Esophagus (tissue), 2 donors: ENCODE measurements around the gene FSCN2. TPM values are rescaled to one million over a fixed set of nuclear protein-coding genes. Genes with fewer than 3 reads are reported as not detected.
A peak's percentile ranks its signal among the peaks of the same experiment; 100 is the strongest.

Experiments
- H3K27ac ChIP-seq, 2 donors: one replicate each; pipeline ENCODE4 v1.5.1; 2013; ENCODE audit warnings: low read depth in 2 of 2, mild to moderate bottlenecking in 2 of 2, inconsistent platforms in 1 of 2, low read length in 1 of 2, moderate library complexity in 1 of 2
- H3K27me3 ChIP-seq, 2 donors: one replicate each; pipeline ENCODE4 v1.6.1; 2013; ENCODE audit warnings: low read length in 2 of 2, control low read depth in 1 of 2, mild to moderate bottlenecking in 1 of 2; ENCODE audit not compliant: insufficient read depth in 2 of 2, control insufficient read depth in 1 of 2
- H3K36me3 ChIP-seq, 2 donors: one replicate each; pipeline ENCODE4 v1.6.1; 2013; ENCODE audit warnings: low read length in 1 of 2; ENCODE audit not compliant: control insufficient read depth in 2 of 2, insufficient read depth in 2 of 2
- H3K4me1 ChIP-seq, 2 donors: one replicate each; pipeline ENCODE4 v1.6.1; 2013; ENCODE audit warnings: low read length in 1 of 2; ENCODE audit not compliant: control insufficient read depth in 2 of 2, insufficient read depth in 2 of 2
- H3K4me3 ChIP-seq, 2 donors: one replicate each; pipeline ENCODE4 v1.5.1; 2013; ENCODE audit warnings: low read length in 2 of 2, mild to moderate bottlenecking in 2 of 2, low read depth in 1 of 2, moderate library complexity in 1 of 2
- H3K9me3 ChIP-seq, 2 donors: one replicate each; pipeline ENCODE4 v1.6.1; 2013; ENCODE audit warnings: mild to moderate bottlenecking in 2 of 2, low read depth in 1 of 2, low read length in 1 of 2, moderate library complexity in 1 of 2; ENCODE audit not compliant: control insufficient read depth in 2 of 2, insufficient read depth in 1 of 2
- WGBS, 2 donors: extraction: QIAGEN DNeasy Blood & Tissue Kit; methylation state at CpG; one replicate each; pipeline ENCODE4 v1.1.7; 2013; 5-methylcytosine and 5-hydroxymethylcytosine counted together
- polyA plus RNA-seq, 2 donors: library from polyadenylated mRNA; stranded (reverse); fragments of 200-250 nt; gene quantifications; one replicate each; pipeline ENCODE4 v1.2.3, GENCODE V29; 2013
- donor health status: healthy with polysubstance abuse.
- donor health status: Bipolar disorder and iron deficiency.

FSCN2 gene
- polyA plus RNA-seq, 2 donors: 0.54 to 2.0 TPM

- H3K36me3 ChIP-seq: no peaks in the 10 kb centered on the region
- no peaks in the 10 kb centered on the region for H3K27me3 ChIP-seq
- H3K4me3 ChIP-seq: peak overlapping the region; percentile 5 to 38
- 12 to 13% methylated on average over 20 to 32 of the region's 32 CpGs for WGBS, 2 donors
- no peak overlapping the region for H3K27ac ChIP-seq
- peaks cover 14 to 17% of the 10 kb centered on the region in 2 donors for H3K4me1 ChIP-seq
- no peaks in the 10 kb centered on the region for H3K9me3 ChIP-seq
Observed at GRCh38 chr17:81483862-81484194, 44.3 kb upstream of the FSCN2 start.

DNA sequence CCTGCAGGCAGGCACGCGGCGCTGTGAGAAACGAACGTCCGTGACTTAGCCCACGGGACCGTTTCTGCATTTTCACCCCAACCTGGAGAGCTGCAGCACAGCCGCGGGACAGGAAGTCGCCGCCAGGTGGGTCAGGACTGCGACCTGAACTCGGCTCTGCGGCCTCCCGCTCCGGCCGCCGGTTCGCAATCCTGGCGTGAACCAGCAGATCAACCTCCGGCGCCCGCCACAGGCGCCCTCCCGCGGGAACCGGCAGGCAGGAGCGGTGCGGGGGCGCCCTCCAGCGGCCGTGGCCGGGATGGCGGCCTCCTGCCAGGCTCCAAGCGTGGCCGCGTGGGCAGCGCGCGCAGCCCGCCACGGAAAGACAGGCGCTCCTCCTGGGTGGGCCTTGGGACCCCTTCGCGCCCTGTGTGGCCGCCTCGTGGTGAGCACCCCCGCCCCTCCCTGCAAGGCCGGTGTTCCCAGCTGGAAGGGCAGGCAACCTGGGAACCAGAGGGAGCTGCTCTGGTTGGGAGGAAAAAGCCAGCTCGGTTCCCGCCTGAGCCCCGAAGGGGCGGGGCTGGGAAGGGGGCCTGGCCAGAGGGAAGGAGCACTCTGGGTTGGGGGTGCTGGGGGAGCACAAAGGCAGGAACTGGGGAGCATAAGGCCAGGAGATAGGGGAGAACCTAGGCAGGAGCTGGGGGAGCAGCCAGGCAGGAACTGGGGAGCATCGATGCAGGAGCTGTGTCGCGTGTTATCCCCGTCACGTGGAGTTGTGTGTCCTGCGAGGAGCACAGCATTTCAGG, 43.8 kb upstream of the FSCN2 start:
- Histone ChIP-seq H3K9me3 (no peaks in the 10 kb centered on the region), H3K27ac (no peak overlapping the region), H3K4me3 (peak overlapping the region; percentile 5 to 38), H3K36me3 (no peaks in the 10 kb centered on the region), H3K27me3 (no peaks in the 10 kb centered on the region), H3K4me1 (peaks cover 14 to 17% of the 10 kb centered on the region in 2 donors)
- WGBS, 2 donors: 5 to 6% methylated on average over 53 to 60 of the region's 60 CpGs

DNA sequence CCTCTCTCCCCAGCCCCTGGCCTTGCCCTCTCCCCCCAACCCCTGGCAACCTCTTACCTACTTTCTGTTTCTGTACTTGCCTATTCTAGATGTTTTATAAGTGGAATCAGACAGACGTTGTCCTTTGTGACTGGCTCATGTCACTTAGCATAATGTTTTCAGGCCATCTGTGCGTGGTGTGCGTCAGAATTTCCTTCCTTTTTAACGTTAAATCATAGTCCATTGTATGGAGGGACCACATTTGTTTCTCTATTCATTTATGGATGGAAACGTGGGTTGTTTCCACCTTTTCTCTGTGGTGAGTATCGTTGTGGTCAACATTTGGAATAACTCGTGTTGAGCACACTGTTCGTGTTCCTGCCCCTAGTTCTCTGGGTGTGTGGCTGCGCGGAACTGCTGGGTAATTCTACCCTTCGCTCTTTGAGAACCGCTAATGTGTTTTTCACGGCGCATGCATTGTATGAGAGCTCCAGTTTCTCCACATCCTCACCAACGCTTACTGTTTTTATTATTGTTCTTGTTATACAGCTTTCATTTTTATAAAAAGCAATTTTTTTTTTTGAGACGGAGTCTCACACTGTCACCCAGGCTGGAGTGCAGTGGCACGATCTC, 41.9 kb upstream of the FSCN2 start:
- Histone ChIP-seq H3K27me3 (no peaks in the 10 kb centered on the region), H3K4me1 (peaks cover 11 to 13% of the 10 kb centered on the region in 2 donors), H3K4me3 (no peak overlapping the region), H3K27ac (no peak overlapping the region), H3K9me3 (no peaks in the 10 kb centered on the region), H3K36me3 (no peaks in the 10 kb centered on the region)
- WGBS, 2 donors: 74 to 77% methylated on average over 17 of the region's 17 CpGs

DNA sequence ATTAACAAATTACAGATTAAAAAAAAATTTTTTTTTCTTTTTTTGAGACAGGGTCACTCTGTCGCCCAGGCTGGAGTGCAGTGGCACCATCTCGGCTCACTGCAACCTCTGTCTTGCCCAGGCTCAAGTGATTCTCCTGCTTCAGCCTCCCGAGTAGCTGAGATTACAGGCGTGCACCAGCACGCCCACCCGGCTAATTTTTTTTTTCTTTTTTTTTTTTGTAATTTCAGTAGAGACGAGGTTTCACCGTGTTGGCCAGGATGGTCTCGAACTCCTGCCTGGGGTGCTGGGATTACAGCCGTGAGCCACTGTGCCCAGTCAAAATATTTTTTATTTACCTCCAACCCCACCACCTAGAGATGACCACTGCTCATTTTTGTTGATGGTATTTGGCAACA, 41.1 kb upstream of the FSCN2 start:
- Histone ChIP-seq H3K27me3 (no peaks in the 10 kb centered on the region), H3K4me3 (peak overlapping the region in 1 of 2 donors; percentile 49), H3K27ac (no peak overlapping the region), H3K9me3 (no peaks in the 10 kb centered on the region), H3K36me3 (no peaks in the 10 kb centered on the region), H3K4me1 (peaks cover 11 to 12% of the 10 kb centered on the region in 2 donors)
- WGBS, 2 donors: 59 to 64% methylated on average over 10 of the region's 10 CpGs

- Histone ChIP-seq H3K9me3 (no peaks in the 10 kb centered on the region), H3K4me1 (peaks cover 11 to 12% of the 10 kb centered on the region in 2 donors), H3K4me3 (peak overlapping the region; percentile 49 to 56), H3K27me3 (no peaks in the 10 kb centered on the region), H3K36me3 (no peaks in the 10 kb centered on the region), H3K27ac (peak overlapping the region; percentile 60 to 68)
- 8 to 12% methylated on average over 57 to 87 of the region's 87 CpGs for WGBS, 2 donors
Observed at GRCh38 chr17:81487487-81488275, 40.5 kb upstream of the FSCN2 start.

DNA sequence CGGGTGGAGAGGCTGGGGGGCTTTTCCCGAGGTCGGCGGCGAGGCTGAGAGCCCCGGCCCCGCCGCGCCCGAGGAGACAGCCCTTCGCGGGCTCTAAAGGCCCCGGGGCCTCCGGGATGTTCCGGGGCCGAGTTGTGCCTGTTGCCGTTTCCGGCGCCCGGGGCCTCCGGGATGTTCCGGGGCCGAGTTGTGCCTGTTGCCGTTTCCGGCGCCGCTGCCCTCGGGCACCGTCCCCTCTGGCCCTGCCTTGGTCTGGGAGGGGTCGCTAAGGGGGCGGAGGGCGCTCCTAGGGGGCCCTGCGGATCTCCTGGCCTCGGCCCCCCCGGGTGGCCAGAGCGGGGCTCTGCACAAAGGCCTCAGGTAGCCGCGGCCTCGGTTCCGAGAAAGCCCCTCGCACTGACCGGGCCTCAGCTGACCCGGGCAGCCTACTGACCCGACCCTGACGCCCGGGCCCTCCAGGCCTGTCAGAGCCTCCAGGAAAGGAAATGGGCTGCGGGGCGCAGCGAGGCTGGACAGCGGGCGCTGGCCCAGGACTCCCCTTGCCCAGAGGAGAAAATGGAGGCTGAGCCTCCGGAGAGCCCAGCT, 39.8 kb upstream of the FSCN2 start:
- WGBS, 2 donors: 18 to 19% methylated on average over 35 to 52 of the region's 52 CpGs

DNA sequence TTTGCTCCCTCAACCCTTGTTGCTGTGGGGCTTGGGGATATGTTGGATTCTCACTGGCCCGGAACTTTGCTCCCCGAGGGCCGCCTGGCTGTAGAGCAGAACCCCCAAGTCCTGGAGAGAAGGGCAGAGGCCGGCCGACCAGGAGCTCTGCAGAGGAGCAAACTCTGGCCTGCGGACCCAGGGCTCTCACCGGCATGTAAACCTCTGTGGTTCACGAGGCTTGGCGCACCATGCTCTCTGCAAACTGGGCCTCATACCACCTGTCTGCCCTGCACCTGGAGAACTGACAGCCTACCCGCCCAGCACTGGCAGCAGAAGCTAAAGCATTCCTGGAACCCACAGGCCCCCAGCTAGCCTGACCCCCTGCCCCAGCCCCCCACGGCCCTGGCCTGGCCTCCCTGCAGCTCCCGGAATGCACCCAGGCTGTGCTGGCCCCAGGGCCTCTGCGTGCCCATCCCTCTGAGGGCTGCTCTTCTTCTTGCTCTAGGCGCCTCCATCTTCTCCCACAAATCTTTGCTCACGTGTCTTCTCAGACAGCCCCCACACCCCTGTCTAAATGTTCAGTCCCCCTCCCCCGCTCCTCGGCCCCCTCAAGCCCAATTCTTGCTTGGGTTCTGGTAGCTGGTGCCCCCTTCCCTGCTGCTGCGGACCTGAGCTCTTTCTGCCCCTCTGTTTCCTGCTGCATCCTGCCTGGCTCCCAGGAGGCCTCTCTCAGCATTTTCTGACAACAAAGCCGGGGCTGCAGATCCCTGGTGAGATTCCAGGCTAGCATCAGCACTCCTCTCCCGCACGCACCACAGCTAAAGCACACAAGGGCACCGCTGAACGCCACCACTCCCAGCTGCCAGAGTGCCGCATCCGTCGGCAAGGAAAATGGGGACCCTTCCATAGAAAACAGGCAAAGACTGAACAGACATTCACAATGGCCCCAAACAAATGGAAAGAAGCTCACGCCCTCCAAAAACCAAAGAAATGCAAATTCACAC, 38.9 kb upstream of the FSCN2 start:
- Histone ChIP-seq H3K27ac (no peak overlapping the region), H3K4me3 (no peak overlapping the region), H3K27me3 (no peaks in the 10 kb centered on the region), H3K36me3 (no peaks in the 10 kb centered on the region), H3K4me1 (peaks cover 3 to 7% of the 10 kb centered on the region in 2 donors), H3K9me3 (no peaks in the 10 kb centered on the region)
- WGBS, 2 donors: 78 to 80% methylated on average over 27 of the region's 27 CpGs

More for the DNA sequence above, 39.8 kb upstream of the FSCN2 start:
- Histone ChIP-seq H3K9me3 (no peaks in the 10 kb centered on the region), H3K27ac (peak overlapping the region; percentile 60 to 68), H3K36me3 (no peaks in the 10 kb centered on the region), H3K4me3 (peak overlapping the region; percentile 49 to 56), H3K4me1 (peaks cover 11% of the 10 kb centered on the region in 2 donors), H3K27me3 (no peaks in the 10 kb centered on the region)

- WGBS, 2 donors: 62 to 64% methylated on average over 14 of the region's 14 CpGs
- Histone ChIP-seq H3K27me3 (no peaks in the 10 kb centered on the region), H3K36me3 (no peaks in the 10 kb centered on the region), H3K4me1 (peaks cover 3 to 7% of the 10 kb centered on the region in 2 donors), H3K27ac (no peak overlapping the region), H3K9me3 (no peaks in the 10 kb centered on the region), H3K4me3 (no peak overlapping the region)
Observed at GRCh38 chr17:81489998-81490992, 37.9 kb upstream of the FSCN2 start.
